OCI-M1 (cell line): ENCODE data around the gene ASIC2.

Source experiments
- DNase-seq: peaks from one replicate; lab custom pipeline; 2025; lab: John Stamatoyannopoulos, UW

The ASIC2 gene

GRCh38 chr17:33057564-33057963, 235.5 kb downstream of the ASIC2 start:
- DNase-seq: no peak

DNA sequence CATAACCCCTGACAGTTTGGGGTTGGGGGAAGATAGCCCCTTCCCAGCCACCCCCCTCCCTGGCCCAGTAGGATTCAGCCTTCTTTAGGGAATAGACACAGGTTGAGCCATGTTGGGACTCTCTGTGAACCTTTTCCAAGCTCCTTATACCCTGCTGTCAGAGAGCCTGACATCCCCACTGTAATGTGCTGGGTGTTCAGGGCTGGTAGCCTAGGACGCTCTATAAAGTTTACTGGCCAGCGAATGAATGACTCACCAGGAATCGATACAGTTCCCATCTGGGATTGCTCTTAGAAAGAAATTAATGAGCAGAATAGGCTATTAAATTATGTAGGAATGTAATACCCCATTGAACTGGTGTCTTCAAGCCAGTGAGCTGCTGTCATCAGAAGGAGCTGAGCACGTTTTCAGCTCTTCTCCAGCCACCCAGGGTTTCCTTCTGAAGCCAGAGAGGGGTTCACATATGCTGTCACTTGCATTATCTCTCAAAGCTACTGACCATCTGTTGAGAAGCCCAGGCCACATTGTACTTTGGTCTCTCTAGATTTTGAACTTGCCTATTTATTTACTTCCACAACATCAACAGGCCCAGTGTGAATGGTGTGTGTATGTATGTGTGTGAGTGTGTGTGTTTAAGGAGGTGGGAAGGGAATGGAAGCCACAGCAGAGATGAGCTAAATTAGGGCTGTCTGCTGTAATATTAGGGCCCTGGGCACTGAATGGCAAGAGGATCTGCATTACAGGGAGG, 236.5 kb downstream of the ASIC2 start:
- DNase-seq: no peak

- no peak for DNase-seq
These were observed 237.3 kb downstream of the ASIC2 start for GRCh38 chr17:33055746-33056145.

- DNase-seq: no peak
These were observed 237.9 kb downstream of the ASIC2 start for GRCh38 chr17:33055171-33055611.

- no peak for DNase-seq
These were observed 238.7 kb downstream of the ASIC2 start for GRCh38 chr17:33054412-33054811.

GRCh38 chr17:33053676-33054075, 239.4 kb downstream of the ASIC2 start:
- DNase-seq: no peak

GRCh38 chr17:33052856-33053255, 240.2 kb downstream of the ASIC2 start:
- no peak for DNase-seq

DNA sequence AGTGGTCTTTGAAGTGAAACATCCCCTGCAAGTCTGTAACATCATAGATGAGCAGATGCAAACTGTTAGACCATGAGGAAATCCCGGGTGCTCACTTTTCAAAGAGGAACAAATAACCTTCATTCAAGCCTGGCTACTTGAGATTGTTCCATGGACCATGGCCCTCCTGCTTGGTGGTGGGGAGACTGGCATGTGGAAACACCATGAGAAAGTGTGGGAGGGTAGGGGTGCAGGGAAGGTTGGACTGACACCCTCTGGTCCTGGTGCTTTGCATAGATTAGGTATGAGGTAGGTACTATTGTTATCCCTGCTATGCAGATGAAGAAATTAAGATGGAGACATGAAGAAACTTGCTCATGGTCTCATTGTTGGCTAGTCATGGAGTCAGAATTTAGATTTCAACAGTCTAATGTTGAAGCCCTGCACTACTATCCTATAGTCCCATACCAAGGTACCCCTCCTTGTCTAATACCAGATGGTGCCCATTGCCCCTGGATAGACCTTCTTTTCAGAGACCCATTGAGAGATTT, 242.4 kb downstream of the ASIC2 start:
- no peak for DNase-seq

- DNase-seq: peak; percentile 65
These were observed 243.2 kb downstream of the ASIC2 start for GRCh38 chr17:33049781-33050414.

DNA sequence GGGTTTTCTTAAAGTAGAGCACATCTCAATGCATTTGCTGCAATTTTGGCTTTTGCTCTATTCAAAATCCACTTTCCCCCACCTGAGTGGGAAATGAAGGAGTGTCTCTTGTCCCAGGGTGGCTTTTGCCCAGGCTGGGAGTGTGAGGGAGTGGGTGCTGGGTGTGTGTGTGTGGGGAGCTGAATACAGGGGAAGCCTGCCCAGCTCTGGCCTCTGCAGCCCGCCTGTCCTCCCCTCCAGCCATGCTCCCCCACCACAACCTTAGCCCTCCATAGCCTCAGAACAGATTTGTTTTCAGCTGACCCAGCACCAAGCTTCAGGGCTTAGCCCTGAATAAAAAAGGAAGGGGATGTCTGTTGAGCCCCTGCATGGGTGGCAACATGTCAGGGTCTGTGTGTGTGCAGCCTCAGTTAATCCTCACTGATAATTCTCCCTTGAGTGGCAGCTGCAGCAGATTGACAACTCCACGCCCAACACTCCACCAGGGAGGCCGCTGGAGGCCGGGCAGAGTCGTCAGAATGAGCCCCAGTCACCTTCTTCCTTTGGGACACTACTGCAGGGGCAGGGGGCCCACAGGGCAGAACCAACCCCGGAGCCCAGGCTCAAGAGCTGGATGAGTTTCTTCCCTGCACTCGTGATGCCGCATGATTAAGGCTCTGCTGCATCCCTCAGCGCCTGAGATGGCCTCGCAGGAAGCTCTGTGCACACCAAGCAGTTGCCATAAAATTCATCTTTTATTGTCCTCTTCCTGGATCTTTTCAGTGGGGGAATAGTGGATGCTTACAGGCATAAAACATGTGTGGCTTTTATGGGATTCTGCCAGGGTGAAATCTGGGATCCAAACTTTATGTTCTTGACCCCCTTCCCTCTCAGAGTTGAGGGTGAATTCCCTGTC, 246.5 kb downstream of the ASIC2 start:
- no peak for DNase-seq

DNA sequence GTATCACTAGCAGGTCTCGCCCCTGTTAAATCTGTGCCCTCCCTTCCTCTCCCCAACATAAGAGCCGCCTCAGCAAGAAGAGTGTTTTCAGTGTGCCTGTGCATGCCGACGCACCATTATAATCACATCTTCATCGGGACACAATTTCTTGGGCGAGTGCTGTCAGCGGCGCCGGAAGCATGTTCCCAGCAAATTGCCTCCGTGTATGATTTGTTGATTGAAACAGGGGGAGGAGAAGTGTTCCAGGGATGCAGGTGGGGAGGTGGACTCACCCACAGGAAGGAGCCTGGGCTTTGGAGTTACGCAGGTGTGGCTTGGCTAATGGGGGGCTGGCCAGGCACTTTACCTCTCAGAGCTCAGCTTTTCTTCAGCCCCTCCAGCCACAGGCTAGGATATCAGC, 247.9 kb downstream of the ASIC2 start:
- no peak for DNase-seq

DNA sequence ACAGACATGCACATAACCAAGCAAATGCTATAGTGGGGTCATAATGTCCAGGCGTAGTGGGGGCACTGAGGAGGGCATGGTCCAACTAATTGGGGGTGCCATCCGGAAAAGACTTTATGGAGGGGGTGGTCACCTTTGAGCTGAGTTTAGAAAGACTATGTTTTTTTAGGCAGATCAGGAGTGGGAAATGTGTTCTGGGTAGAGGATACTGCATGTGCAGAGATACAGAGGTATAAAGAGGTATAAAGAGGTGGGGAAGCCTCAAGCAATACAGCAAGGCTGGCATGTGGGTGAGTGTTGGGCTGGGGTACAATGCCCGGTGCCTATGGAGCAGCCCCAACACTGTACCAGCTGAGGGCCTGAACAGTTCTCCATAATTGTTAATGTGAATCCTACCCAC, 248.3 kb downstream of the ASIC2 start:
- DNase-seq: no peak

DNA sequence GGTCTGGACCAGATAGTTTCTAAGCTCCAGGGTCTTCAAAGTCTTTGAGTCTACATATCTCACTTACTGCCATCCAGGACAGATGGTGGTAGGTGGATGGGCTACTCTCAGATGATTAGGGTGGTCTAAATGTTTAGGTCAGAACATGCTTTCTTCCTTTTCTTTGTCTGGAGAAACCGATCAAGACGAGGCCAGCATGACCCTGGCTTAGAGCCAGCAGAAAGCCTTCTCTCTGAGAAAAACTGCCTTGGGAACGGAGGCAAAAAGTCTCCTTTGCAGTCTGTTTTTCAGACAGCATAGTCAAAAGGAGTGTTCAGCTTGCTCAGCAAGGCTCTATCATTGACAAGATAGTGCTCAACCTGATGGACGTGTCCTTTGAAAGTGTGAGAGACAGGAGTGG, 252.6 kb downstream of the ASIC2 start:
- DNase-seq: no peak

DNA sequence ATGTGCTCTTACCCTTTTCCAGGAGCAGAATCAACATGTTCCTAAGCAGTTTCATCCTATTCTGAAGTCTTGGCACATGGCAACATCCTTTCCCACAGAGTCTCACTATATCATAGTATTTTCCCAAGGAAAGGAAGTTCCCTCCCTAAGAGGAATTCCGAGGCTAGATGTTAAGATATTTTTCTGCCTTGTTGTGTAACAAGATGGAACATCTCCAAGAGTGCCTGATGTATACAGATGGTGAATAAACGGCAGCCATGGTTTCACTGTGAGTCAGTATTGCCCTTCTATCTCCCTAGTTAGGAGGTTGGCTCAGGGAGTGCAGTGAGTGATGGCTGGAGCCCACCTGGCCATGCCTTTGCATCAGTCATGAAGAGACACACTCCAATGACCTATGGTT, 253.2 kb downstream of the ASIC2 start:
- no peak for DNase-seq

DNA sequence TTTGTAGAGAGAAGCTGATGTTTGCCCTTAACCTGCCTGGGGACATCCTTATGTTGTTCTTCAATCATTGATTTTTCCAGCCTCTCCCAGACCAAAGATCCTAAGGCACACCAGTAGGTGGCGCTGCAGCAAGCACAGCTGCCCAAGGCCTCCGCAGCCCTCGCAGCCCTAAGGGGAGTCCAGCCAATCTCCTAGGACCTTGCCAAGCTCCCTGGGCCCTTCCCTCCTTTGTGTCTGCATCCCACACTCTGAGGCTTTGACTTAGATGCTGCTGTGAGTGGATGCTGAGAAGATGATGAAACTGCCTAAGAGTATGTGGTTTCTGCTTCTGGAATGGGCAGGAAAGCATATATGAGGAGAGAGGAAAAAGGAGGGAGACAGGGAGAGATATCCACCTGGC, 254.4 kb downstream of the ASIC2 start:
- DNase-seq: peak; percentile 29

DNA sequence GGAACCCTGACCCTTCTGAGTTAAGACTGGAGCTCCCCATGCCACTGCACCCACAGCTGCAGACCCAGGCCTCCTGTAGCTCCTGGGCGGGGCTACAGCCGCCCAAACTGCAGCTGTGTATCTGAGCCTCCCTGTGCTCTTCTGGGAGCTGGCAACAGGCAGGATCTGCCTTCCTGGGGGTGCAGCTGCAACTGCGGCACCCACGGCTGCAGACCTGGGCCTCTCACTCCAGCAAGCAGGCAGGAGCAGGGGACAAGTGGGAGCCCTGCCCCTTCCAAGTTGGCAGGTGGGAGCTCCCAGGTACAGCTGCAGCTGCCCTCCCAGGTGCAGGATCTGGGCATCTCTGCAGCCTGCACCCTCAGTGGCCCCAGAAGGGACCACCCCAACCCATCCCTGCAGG, 259.9 kb downstream of the ASIC2 start:
- DNase-seq: no peak

DNA sequence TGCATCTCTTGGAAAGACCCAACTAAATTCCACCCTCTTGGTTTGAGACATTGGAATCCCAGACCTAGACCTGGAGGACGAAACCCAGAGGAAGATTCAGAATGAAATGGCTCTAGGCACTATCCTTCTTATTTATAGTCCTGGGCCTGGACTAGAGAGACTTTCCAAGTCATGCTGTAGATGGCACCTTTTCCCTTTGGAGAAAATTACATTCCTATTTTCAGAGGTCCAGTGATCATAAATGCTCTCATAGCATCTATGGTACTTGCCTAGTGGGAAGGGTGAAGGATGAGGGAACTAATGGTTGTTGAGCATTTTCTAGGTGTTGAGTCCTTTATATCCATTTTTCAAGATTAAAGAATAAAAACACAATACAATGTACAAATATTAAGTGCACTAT, 264.3 kb downstream of the ASIC2 start:
- DNase-seq: no peak

GRCh38 chr17:33028061-33028460, 265.0 kb downstream of the ASIC2 start:
- DNase-seq: no peak

GRCh38 chr17:33024688-33025486, 268.2 kb downstream of the ASIC2 start:
- no peak for DNase-seq

GRCh38 chr17:33023790-33024189, 269.3 kb downstream of the ASIC2 start:
- DNase-seq: no peak

DNA sequence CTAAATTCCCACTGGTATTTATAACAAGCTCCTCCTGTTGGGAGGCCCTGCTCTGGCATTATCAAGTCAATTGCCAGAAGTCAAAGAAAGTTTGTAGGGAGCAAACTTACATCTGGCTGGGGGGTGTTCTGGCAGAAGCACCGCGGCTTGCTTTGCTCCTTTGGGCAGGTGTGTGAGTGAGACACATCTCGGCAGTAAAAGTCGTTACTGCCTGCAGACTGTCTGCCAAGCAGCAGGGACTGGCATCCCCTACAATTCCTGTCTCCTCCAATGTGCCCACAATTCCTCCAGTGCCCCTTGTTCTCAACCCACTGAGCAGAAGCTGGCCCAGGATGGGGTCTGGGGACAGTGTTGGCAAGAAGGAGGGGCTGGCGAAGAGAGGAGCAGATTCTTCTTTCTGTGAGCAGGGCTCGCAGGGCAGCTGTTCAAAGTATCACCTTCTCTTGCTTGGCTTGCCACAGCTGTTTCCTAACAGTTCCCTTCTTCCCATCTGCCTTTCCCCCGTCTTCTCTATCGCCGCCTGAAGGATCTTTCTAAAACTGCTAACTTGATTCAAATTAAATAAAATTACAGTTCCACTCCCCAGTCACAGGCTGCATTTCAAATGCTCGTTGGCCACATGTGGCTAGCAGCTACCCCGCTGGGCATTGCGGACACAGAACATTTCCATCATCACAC, 271.2 kb downstream of the ASIC2 start:
- DNase-seq: no peak
